ENCODE data around the gene LRRC8E. TPM values are rescaled to one million over a fixed set of nuclear protein-coding genes. Genes with fewer than 3 reads are reported as not detected.

LRRC8E gene
- total and polyA plus RNA-seq, 8 donors: 0.58 to 12.5 (median 2.1) TPM; not detected in 1

- H3K27ac ChIP-seq: peak overlapping the region in 1 of 5 donors; percentile 99
These were observed 53.7 kb downstream of the LRRC8E start for GRCh38 chr19:7941895-7942596.

GRCh38 chr19:7942981-7943443 lies 54.7 kb downstream of the LRRC8E start:
- intact Hi-C loops (cut with DNase I; ENCODE audit: low total_unique reads): no loop called here
- TF ChIP-seq POLR2AphosphoS5 (IDR thresholded peaks at IDR 0.05): no peak
- TF ChIP-seq POLR2A (IDR thresholded peaks at IDR 0.05): no peak
- no peak for TF ChIP-seq CTCF (IDR thresholded peaks at IDR 0.05)
- TF ChIP-seq EP300 (IDR thresholded peaks at IDR 0.05): no peak
- H3K27ac ChIP-seq: peak overlapping the region; percentile 95 to 100 (median 99)
- no peaks in the 10 kb centered on the region for H3K9me3 ChIP-seq
- no peak for DNase-seq
- H3K4me1 ChIP-seq: peaks cover 15 to 45% (median 35%) of the 10 kb centered on the region in 4 donors
- peak overlapping the region; percentile 70 to 94 (median 81) for H3K4me3 ChIP-seq
- peaks cover 13 to 34% (median 32%) of the 10 kb centered on the region in 4 donors for H3K36me3 ChIP-seq
- no peaks in the 10 kb centered on the region for H3K27me3 ChIP-seq
- 2 to 4% (median 3%) methylated on average over 30 to 33 of the region's 33 CpGs for WGBS, 5 donors

More at GRCh38 chr19:7941895-7942596, 53.7 kb downstream of the LRRC8E start:
- WGBS, 5 donors: 85 to 91% (median 88%) methylated on average over 14 to 19 of the region's 19 CpGs
- H3K36me3 ChIP-seq: peaks cover 23 to 44% (median 42%) of the 10 kb centered on the region in 4 donors
- no peaks in the 10 kb centered on the region for H3K27me3 ChIP-seq
- H3K4me1 ChIP-seq: peaks cover 15 to 45% (median 35%) of the 10 kb centered on the region in 4 donors
- no peak for TF ChIP-seq POLR2A (IDR thresholded peaks at IDR 0.05)
- no peak for TF ChIP-seq CTCF (IDR thresholded peaks at IDR 0.05)
- no peak for TF ChIP-seq EP300 (IDR thresholded peaks at IDR 0.05)
- TF ChIP-seq POLR2AphosphoS5 (IDR thresholded peaks at IDR 0.05): no peak
- no peak for DNase-seq
- intact Hi-C loops (cut with DNase I; ENCODE audit: low total_unique reads): no loop called here
- H3K9me3 ChIP-seq: no peaks in the 10 kb centered on the region
- peak overlapping the region; percentile 70 to 94 (median 81) for H3K4me3 ChIP-seq

- Histone ChIP-seq H3K27me3 (no peaks in the 10 kb centered on the region), H3K4me3 (peak within 1 kb of the TSS; percentile 70 to 94 (median 81)), H3K27ac (peak within 1 kb of the TSS; percentile 95 to 100 (median 99)), H3K36me3 (peaks cover 7 to 28% (median 26%) of the 10 kb centered on the region in 4 donors), H3K4me1 (peaks cover 15 to 44% (median 35%) of the 10 kb centered on the region in 4 donors), H3K9me3 (no peaks in the 10 kb centered on the region)
- DNase-seq: peak; percentile 99 to 100
- peak in 1 of 4 donors; percentile 53 for TF ChIP-seq POLR2A (IDR thresholded peaks at IDR 0.05)
- TF ChIP-seq POLR2AphosphoS5 (IDR thresholded peaks at IDR 0.05): peak; percentile 80 to 91 (median 85)
- peak; percentile 18 for TF ChIP-seq EP300 (IDR thresholded peaks at IDR 0.05)
- TF ChIP-seq CTCF (IDR thresholded peaks at IDR 0.05): no peak
- 0 to 1% (median 0%) methylated on average over 32 to 56 of the region's 56 CpGs for WGBS, 5 donors
- intact Hi-C loops (cut with DNase I; ENCODE audit: low total_unique reads): no loop called here
These were observed 55.3 kb downstream of the LRRC8E start, which contains the start of gene TIMM44 for GRCh38 chr19:7943444-7944176. Gene TIMM44, minus strand, starts transcription at chr19:7943666. Its CDS starts 15 bp downstream, at chr19:7943651.

GRCh38 chr19:7944177-7944761 lies 56.0 kb downstream of the LRRC8E start:
- Histone ChIP-seq H3K27me3 (no peaks in the 10 kb centered on the region), H3K27ac (peak overlapping the region; percentile 92 to 100 (median 99)), H3K4me1 (peaks cover 15 to 44% (median 32%) of the 10 kb centered on the region in 4 donors), H3K9me3 (no peaks in the 10 kb centered on the region), H3K4me3 (peak overlapping the region; percentile 70 to 94 (median 81)), H3K36me3 (peaks cover 6 to 22% (median 20%) of the 10 kb centered on the region in 4 donors)
- 24 to 31% (median 28%) methylated on average over 17 to 18 of the region's 18 CpGs for WGBS, 5 donors
- intact Hi-C loops (cut with DNase I; ENCODE audit: low total_unique reads): no loop called here
- TF ChIP-seq EP300 (IDR thresholded peaks at IDR 0.05) (no peak), CTCF (IDR thresholded peaks at IDR 0.05) (peak in 6 of 7 experiments; percentile 59 to 93 (median 88))
- DNase-seq: peak; percentile 91 to 96

All from stomach (tissue), 9 donors.